Progenitor cell of endocrine pancreas (in vitro differentiated cells): Measurements from ENCODE around the gene AQP11. TPM values are rescaled to one million over a fixed set of nuclear protein-coding genes. Genes with fewer than 3 reads are reported as not detected.

Source experiments
- DNase-seq: peaks from one replicate; pipeline ENCODE4 v3.0.0; 2021; ENCODE audit warnings: low spot score; ENCODE audit not compliant: unreplicated experiment
- H3K27ac Mint-ChIP-seq: 2 replicates; pipeline ENCODE4 v1.8.0; 2021; ENCODE audit warnings: mild to moderate bottlenecking, moderate library complexity, mixed read lengths
- H3K27me3 Mint-ChIP-seq: 2 replicates; pipeline ENCODE4 v1.8.0; 2021; ENCODE audit warnings: mixed read lengths
- H3K36me3 Mint-ChIP-seq: 2 replicates; pipeline ENCODE4 v1.8.0; 2022; ENCODE audit warnings: mixed read lengths; ENCODE audit not compliant: insufficient read depth
- H3K4me1 Mint-ChIP-seq: 2 replicates; pipeline ENCODE4 v1.8.0; 2021; ENCODE audit warnings: low read depth, mixed read lengths
- H3K4me3 Mint-ChIP-seq: 2 replicates; pipeline ENCODE4 v1.8.0; 2021; ENCODE audit warnings: low read depth, mild to moderate bottlenecking, moderate library complexity, mixed read lengths
- H3K9me3 Mint-ChIP-seq: 2 replicates; pipeline ENCODE4 v1.8.0; 2021; ENCODE audit warnings: low read depth, mixed read lengths
- total RNA-seq: library from RNA; stranded (reverse); gene quantifications from 2 replicates; pipeline ENCODE4 v1.2.1, GENCODE V29; 2021
- TF ChIP-seq, protein P1 (sequence below): fragments of 200-600 bp; sonication (generic); IDR thresholded peaks from one replicate; pipeline ENCODE4 v1.5.0; 2021; ENCODE audit warnings: antibody characterized with exemption, mild to moderate bottlenecking; ENCODE audit not compliant: unreplicated experiment

Gene AQP11
- total RNA-seq, 1 donor from 2014 or later = 2.3 TPM

DNA sequence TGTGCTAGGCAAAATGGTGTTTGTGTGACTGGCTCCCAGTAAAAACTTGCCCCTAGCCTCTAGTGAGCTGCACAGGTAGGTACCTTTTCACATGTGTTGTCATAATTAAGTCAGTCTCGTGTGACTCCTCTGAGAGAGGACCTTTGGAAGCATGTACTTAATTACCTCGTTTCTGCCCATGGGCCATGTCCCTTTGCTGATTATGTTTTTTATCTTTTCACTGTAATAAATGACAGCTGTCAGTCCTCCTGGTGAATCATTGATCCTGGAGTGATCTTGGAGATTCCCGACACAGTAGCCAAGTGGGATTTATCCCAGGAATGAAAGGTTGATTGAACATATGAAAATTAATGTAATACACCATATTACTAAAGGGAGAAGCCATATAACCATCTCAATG, 60.4 kb downstream of the AQP11 start:
- Mint-ChIP-seq H3K27me3 (no peaks in the 10 kb centered on the region), H3K9me3 (no peaks in the 10 kb centered on the region), H3K36me3 (no peaks in the 10 kb centered on the region), H3K4me1 (no peaks in the 10 kb centered on the region), H3K27ac (no peak overlapping the region), H3K4me3 (no peak overlapping the region)
- TF ChIP-seq, protein P1, sequence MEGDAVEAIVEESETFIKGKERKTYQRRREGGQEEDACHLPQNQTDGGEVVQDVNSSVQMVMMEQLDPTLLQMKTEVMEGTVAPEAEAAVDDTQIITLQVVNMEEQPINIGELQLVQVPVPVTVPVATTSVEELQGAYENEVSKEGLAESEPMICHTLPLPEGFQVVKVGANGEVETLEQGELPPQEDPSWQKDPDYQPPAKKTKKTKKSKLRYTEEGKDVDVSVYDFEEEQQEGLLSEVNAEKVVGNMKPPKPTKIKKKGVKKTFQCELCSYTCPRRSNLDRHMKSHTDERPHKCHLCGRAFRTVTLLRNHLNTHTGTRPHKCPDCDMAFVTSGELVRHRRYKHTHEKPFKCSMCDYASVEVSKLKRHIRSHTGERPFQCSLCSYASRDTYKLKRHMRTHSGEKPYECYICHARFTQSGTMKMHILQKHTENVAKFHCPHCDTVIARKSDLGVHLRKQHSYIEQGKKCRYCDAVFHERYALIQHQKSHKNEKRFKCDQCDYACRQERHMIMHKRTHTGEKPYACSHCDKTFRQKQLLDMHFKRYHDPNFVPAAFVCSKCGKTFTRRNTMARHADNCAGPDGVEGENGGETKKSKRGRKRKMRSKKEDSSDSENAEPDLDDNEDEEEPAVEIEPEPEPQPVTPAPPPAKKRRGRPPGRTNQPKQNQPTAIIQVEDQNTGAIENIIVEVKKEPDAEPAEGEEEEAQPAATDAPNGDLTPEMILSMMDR = no peak
- no peak for DNase-seq

DNA sequence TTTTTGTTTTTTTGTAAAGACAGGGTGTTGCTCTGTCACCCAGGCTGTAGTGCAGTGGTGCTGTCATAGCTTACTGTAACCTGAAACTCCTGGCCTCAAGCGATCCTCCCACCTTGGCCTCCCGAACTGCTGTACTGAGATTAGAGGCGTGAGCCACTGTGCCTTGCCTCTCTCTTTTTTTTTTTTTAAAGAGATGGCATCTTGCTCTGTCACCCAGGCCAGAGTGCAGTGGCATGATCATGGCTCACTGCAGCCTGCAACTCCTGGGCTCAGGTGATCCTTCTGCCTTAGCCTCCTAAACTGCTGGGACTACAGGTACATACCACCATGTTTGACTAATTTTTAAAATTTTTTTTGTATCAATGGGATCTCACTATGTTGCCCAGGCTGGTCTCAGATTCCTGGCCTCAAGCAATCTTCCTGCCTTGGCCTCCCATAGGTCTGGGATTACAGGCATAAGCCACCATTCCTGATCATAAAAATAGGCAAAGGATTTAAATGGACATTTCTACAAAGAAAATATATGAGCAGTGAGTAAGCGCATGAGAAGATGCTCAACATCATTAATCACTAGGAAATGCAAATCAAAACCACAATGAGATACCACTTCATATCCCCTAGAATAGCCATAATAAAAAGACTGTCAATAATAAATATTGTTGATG, 65.1 kb downstream of the AQP11 start:
- DNase-seq = no peak
- Mint-ChIP-seq H3K27me3 (no peaks in the 10 kb centered on the region), H3K36me3 (no peaks in the 10 kb centered on the region), H3K27ac (no peak overlapping the region), H3K4me1 (no peaks in the 10 kb centered on the region), H3K4me3 (no peak overlapping the region), H3K9me3 (no peaks in the 10 kb centered on the region)
- TF ChIP-seq, protein P1 = no peak

DNA sequence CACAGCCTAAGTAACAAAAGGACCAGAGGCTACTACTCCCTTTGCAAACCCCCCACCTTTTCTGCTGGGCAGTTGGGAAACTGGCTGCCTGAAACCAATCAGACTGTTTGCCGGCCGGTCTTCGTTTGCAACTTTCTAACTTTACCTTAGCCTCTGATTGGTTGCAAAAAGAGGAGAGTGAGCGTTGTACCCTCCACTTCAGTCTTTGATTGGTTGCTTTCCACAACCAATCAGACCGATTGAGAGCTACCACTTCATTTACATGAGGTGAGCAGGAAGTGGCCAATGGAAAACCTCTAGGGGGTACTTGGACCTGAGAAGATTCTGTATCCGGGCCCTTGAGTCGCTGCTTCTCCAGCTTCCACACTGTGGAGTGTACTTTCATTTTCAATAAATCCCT, 66.6 kb downstream of the AQP11 start:
- Mint-ChIP-seq H3K4me3 (no peak overlapping the region), H3K27me3 (no peaks in the 10 kb centered on the region), H3K4me1 (no peaks in the 10 kb centered on the region), H3K27ac (no peak overlapping the region), H3K36me3 (no peaks in the 10 kb centered on the region), H3K9me3 (no peaks in the 10 kb centered on the region)
- no peak for DNase-seq
- TF ChIP-seq, protein P1 = no peak

DNA sequence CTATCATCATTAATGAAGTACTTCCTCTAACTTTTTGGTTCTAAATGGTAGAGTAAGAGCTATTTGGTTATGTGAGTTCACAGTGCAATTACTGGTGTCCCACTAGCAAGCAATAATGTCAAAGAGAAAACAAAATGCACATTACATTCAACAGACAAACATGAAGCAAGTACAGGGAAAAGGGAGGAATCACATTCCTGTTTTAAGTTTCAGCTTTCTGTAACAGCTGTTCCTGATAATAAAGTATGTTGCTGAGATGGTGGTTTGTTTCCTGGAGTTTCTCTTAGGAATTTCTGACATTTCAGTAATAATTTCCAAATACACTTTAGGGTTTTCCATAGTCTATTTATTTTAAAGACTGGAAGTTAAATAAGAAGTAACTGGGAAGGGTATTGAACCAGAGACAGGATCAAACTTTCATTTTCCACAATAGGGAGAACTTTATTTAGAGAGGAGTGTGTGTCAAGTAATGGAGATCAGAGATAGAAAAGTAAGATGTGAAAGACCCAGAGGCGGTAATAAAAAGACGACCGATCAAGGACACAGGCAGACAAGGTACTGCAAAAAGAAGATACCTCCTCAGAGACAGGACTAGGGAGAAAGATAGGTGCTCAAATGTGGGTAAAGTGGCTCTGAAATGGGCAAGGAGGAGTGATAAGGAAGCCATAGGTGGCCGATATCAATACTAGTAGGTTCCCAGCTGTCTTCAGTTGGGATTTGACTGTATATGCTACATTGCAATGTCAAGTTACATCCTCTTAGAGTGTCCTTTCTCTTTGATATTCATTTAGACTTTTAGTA, 68.7 kb downstream of the AQP11 start:
- Mint-ChIP-seq H3K27me3 (no peaks in the 10 kb centered on the region), H3K27ac (no peak overlapping the region), H3K4me3 (no peak overlapping the region), H3K9me3 (no peaks in the 10 kb centered on the region), H3K36me3 (no peaks in the 10 kb centered on the region), H3K4me1 (no peaks in the 10 kb centered on the region)
- TF ChIP-seq, protein P1 = no peak
- DNase-seq = no peak

Other genes starting within 250 kb of the AQP11 start
- gene PAK1, start 115.9 kb upstream of the AQP11 start, total RNA-seq = 127 and 141 TPM in 2 replicates
- gene CLNS1A, start 47.8 kb downstream of the AQP11 start, total RNA-seq = 142 and 146 TPM in 2 replicates
- 88.0 and 91.8 TPM in 2 replicates for gene RSF1, start 230.8 kb downstream of the AQP11 start, total RNA-seq
- gene AAMDC, start 231.2 kb downstream of the AQP11 start, total RNA-seq = 20.4 TPM in 2 replicates